Left forelimb (tissue), 1 donor: ENCODE results near the gene FBN2.

Experiments used
- DNase-seq: peaks from one replicate; pipeline ENCODE4 v3.0.0-alpha.2; 2018; ENCODE audit warnings: low spot score

The FBN2 gene

GRCh38 chr5:128252196-128252595 lies 285.8 kb downstream of the FBN2 start:
- no peak for DNase-seq

GRCh38 chr5:128245974-128246373 lies 292.1 kb downstream of the FBN2 start:
- DNase-seq = no peak

GRCh38 chr5:128243958-128244582 lies 294.0 kb downstream of the FBN2 start:
- no peak for DNase-seq

- DNase-seq = no peak
Measured at GRCh38 chr5:128241051-128241695, 296.9 kb downstream of the FBN2 start.

- DNase-seq = no peak
Measured at GRCh38 chr5:128237546-128237945, 300.5 kb downstream of the FBN2 start.

- no peak for DNase-seq
Measured at GRCh38 chr5:128237000-128237399, 301.0 kb downstream of the FBN2 start.

- DNase-seq = no peak
Measured at GRCh38 chr5:128236334-128236733, 301.7 kb downstream of the FBN2 start.

- no peak for DNase-seq
Measured at GRCh38 chr5:128234928-128235641, 303.0 kb downstream of the FBN2 start.

- no peak for DNase-seq
Measured at GRCh38 chr5:128228521-128228920, 309.5 kb downstream of the FBN2 start.

- DNase-seq = no peak
Measured at GRCh38 chr5:128228008-128228407, 310.0 kb downstream of the FBN2 start.

GRCh38 chr5:128225245-128226030 lies 312.6 kb downstream of the FBN2 start:
- no peak for DNase-seq

GRCh38 chr5:128224336-128224735 lies 313.7 kb downstream of the FBN2 start:
- no peak for DNase-seq

GRCh38 chr5:128220841-128221240 lies 317.2 kb downstream of the FBN2 start:
- no peak for DNase-seq

- DNase-seq = no peak
Measured at GRCh38 chr5:128216860-128217531, 321.0 kb downstream of the FBN2 start.

GRCh38 chr5:128216285-128216684 lies 321.8 kb downstream of the FBN2 start:
- no peak for DNase-seq

GRCh38 chr5:128213833-128214232 lies 324.2 kb downstream of the FBN2 start:
- DNase-seq = no peak

GRCh38 chr5:128213340-128213739 lies 324.7 kb downstream of the FBN2 start:
- DNase-seq = no peak

- no peak for DNase-seq
Measured at GRCh38 chr5:128212191-128212806, 325.7 kb downstream of the FBN2 start.

GRCh38 chr5:128208436-128208835 lies 329.6 kb downstream of the FBN2 start:
- DNase-seq = no peak
